NCI-H2107 treated with DMSO at 0.1 percent for 48 hours (cell line): ENCODE measurements around the gene EREG.

Experiments used
- DNase-seq: peaks from one replicate; lab custom pipeline; 2025; ENCODE audit not compliant: unreplicated experiment; lab: John Stamatoyannopoulos, UW

EREG gene, protein sequence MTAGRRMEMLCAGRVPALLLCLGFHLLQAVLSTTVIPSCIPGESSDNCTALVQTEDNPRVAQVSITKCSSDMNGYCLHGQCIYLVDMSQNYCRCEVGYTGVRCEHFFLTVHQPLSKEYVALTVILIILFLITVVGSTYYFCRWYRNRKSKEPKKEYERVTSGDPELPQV

DNA sequence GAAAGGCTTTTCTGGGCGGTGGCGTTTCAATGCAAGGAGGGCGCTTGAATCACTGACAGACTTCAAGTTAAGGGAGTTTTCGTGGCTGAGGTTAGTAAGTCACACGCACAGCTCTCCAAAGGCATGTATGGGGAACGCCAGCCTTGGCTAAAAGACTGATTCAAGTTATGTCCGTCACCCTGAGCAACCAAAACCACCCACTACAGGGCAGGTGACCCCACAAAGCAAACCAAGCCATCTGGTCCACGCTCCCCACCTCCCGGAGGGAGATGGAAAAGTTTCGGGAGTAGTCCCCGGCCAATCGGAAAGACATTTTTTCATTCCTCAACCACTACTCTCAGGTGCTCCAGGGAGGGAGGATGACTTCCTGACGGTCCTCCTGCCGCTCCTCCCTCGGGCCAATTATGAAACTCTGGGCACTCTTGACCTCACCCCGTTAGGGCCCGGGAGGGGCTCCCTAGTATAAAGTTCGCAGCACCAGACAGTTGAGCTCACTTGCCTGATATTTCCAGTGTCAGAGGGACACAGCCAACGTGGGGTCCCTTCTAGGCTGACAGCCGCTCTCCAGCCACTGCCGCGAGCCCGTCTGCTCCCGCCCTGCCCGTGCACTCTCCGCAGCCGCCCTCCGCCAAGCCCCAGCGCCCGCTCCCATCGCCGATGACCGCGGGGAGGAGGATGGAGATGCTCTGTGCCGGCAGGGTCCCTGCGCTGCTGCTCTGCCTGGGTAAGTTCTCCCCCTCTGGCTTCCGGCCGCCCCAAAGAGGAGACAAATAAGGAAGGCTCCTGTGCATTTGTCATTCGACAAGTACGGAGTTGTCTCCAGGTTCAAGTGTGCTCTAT, at the start of gene EREG:
EREG (plus strand) TSS at position 494 of the 840 bp plus-strand sequence; CDS start at position 658, 164 bp downstream.
- no peak for DNase-seq

DNA sequence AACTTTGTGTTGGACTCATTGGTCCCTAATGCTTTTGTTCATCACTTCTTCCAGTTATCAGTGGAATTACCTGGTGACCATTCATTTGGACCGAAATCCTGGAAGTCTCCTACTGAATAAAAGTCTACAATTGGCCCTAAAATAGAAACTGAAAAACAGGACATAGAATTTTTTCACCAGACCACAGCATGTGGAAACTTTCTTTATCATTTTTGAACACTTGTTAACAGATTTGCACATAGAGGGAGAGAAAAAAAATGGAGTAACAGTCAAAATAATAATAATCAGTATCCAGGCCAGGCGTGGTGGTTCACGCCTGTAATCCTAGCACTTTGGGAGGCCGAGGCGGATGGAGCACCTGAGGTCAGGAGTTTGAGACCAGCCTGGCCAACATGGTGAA, 49.6 kb upstream of the EREG start:
- DNase-seq, result no peak

DNA sequence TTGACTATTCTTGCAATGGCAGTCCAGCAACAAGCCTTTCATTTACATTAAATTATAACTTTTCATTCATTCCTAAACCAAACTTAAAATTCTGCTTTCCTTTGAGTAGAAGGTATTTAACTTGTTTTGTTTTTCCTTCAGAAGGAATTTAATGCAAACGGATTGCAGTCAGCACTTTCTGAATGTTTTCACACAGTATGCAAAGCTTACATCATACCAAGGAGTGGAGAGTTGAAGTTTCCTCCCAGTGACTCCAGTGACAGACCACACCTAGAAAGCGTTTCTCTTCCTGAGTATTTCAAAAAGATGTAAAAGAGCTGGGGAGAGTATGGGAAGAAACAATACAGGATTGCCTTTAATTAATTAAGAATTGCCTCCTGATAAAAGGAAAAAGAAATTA, 48.5 kb upstream of the EREG start:
- DNase-seq, result no peak

DNA sequence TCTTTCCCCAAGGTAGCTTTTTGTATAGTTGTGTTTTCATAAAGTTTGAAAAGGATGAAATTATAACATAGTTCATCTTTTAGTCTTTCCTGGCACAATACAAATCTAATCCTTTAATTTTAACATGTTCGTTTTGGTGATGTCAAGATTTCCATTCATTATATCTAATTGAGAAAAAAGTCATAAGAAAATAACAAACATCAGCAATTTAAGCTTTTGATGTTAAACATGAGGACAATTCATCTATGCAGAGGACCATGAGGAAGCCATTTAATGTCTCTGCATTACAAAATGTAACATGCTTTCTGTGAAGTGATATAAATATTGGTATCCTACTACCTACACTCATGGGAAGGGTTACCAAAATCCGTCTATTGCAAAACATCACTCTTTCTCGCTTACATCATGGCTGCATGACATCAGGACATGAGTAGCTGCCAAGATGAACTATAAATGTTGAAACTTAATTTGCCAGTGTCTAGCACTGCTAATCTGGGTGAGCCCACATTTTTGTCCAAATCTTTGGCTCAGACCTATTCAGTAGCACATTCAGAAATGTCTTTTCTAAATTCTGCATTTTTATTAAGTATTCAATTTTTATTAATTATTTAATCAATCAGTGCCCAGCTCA, 47.2 kb upstream of the EREG start:
- DNase-seq, result no peak

DNA sequence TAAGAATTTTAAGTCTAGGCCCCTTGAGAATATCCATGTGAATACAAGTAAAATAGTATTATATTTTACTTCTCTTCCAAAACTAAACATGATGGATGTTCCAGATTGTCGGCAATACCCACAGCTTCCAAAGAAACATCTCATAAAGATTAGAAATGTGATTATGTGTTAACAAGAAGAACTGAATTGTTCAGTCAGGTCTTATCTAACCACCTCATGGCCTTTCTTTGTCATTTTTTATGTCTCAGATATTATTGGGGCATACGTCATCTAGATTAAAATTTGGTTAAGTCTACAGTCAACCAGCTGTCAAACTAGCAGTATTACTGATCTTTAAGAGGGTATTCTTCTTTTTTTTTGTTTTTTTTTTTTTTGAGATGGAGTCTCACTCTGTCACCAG, 46.7 kb upstream of the EREG start:
- DNase-seq, result no peak

DNA sequence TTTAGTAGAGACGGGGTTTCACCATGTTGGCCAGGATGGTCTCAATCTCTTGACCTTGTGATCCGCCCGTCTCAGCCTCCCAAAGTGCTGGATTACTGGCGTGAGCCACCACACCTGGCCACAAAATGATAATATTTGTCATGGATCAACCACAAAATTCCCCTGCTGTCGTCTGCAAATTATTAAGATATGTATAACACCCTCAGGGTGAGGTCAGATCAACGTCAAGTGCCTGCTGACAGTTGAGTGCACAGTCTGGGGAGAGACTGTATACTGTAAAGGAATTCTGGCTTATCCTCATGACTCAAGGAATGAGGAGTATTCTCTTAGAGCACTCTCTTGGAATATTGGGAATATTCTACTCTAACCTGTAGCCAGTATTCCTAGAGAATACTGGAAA, 45.5 kb upstream of the EREG start:
- DNase-seq, result no peak

DNA sequence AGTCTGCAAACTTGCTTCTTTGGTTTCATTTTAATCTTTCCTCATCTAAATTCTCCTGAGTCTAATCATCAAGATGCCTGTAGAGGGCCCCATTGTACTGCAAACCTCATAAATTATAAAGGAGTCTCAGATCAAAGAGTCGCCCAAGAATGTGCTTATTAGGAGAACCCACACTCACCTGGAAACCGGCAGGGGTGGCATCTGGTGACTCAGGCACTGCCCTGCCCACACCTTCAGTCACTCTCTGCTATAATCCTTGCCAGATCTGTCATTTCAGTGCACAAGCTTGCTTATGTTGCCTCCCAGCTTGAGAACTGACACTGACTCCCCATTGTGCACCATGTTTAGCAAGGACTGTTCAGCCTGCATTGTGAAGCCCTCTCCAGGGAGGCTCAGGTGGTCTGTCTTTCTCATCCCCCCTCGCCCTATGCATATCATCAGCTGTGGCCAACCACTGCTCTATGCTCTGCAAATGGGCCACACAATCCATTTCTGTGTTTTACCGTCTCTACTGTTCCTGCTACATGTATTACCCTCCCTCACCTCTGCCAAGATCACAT, 44.3 kb upstream of the EREG start:
- peak; percentile 11 for DNase-seq

DNA sequence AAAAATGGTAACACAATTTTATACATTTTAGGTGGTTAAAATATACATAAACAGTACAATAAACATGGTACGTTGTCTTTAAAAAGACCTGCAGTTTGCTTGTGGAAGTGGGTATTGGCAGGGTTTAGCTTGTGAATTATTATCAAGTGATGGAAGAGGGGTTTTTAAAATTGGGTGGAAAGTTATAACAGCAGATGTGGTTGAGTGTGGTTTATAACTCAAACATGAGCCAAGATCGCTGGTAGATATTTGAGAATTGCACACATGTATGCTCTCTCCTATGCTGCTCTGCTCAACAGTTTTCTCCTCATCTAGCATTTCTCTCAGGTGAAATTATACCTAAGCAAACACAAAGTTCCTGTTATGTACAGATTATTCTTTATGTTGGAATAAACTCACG, 42.6 kb upstream of the EREG start:
- DNase-seq, result no peak

DNA sequence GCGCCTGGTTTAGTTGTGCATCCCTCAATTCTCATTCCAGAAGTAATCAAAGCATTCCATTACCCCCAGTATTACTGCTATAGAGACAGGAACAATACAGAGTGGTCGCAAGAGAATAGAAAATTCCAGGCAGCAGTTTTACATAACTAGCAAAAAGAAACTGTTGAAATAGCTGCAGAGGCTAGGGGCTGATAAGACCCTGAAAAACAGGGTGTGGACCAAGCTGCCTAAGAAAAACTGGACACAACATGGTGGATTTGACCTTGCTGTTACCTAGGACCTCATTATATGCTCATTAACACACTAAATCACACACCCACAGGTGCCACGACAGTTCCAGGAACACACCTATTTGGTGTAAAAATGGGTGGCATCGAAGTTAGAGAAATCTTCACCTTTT, 41.3 kb upstream of the EREG start:
- no peak for DNase-seq

DNA sequence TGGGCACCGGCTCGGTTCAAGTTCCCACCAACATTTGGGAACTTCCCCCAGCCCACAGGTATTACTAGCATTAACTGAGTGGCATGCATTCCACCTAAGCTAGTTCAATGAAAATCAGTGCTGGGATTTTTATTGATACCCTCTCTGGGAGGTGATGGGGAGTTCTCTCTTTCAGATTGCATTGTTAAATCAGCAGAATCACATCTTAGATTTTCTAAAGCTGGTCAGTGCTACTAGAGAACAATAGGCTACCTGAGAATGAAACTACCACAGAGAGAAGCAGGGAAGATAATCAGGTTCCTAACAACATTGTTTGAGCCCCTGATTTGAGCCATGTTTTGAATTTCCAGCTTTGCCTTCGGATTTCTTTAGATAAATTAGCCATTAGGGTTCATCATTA, 40.7 kb upstream of the EREG start:
- DNase-seq, result no peak

DNA sequence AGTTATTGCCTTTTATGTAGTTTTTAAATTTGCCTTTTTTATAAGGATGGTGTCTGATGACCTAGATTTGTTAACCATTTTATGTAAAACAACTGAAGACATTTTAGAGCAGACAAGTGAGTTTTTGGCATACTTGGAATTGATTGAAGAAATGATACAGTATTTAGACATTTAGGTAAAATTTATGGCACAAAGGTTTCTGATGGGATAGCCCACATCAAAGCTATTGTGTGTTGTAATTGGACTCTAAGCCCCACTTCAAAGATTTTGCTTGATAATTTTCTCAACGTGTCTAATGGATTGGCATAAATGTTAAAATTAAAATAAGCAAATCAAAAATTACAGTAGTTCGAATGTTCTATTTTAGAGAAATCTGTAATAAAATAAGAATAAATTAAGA, 39.1 kb upstream of the EREG start:
- no peak for DNase-seq

DNA sequence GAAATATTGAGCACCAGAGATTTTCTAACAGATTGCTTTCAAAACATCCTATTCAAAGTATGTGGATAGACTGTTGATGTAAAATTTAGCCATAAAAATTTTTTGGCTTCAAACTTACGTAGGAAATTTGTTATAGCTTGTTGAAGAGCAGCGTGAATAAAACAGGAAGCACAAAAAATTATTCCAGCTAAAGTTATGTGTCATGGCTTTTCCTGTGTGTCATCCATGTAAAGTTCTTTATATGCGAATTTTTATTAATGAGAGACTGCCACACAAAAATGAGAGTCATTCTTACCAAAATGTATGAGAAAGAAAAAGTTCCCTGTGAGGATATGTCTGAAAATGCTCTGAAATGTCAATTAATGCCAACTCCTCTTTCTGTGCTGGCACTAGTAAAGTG, 37.2 kb upstream of the EREG start:
- DNase-seq, result no peak

DNA sequence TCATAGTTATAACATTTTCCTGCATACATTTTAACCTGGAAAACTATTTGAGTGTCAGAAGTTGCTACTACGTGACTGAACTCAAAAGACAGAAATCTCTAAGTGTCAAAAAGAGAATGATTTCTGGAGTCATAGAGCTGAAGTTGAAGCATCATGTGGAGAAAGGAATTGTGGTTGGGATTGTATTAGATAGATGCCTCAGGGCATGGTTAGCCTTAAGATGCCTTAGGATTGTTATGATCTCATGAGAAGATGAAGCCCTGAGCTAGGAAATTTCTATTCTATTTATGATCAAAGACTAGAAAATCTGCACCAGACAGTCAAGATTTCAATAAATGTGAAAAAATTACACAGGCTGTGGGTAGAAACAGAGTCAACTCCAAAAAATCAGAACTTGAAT, 36.4 kb upstream of the EREG start:
- DNase-seq, result no peak

DNA sequence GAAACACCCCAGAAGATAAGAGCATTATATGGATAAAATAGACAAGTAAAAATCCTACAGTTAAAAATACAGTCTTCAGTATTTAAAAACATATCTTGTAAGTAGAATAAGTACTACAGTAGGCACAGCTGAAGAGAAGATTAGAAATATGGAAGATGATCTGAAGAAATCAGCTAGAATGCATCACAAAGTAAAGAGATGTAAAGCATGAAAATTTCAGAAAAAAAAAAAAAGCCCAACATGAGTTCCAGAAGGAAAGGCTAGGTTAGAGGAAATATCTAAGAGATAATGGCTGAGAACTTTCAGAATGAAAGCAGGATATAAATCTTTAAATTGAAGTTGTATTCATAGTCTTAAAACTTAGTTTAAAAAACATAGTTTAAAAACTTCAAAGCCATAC, 35.6 kb upstream of the EREG start:
- DNase-seq, result no peak

DNA sequence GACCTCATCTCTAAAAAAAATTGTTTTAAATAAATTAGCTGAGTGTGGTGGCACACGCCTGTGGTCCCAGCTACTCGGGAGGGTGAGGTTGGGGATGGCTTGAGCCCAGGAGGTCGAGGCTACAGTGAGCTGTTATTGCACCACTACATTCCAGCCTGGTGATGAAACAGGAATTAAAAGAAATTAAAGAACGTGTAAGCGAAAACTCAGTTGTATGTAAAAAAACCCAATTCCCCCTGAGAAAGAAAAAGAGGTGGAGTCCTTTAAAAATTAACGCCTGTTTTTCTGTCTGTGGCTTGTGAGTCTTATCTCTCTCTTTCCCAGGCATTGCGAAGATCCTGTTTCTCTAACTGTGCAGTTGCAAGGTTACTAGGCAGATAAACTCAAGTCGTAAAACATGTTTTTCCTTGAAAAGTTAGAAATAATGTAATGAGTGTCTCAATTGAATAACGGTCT, 34.6 kb upstream of the EREG start:
- no peak for DNase-seq

DNA sequence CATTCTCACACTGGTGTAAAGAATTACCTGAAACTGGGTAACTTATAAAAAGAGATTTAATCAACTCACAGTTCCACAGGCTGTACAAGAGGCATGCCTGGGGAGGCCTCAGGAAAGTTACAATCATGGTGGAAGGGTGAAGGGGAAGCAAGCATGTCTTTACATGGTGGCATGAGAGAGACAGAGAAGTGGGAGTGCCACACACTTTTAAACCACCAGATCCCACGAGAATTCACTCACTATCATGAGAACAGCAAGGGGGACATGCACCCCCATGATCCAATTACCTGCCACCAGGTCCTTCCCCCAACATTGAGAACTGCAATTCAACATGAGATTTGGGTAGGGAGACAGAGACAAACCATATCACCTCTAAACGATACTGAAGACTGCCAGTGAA, 33.7 kb upstream of the EREG start:
- DNase-seq, result no peak

DNA sequence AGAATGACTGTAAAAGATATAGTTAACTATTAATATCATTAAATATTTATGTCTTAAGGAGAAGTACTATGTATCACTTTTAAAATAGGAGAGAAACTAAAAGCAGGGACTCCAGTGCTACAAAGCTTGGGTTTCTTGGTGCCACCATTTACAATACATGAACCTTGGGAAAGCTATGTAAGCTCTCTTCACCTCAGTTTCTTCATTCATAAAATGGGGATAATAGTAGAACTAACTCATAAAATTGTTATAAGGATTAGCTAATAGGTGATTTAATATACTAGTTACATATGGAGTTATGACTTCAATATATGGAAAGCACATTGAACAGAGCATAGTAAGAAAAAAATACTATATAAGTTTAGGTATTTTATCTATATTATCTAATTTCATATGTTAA, 33.0 kb upstream of the EREG start:
- DNase-seq, result no peak

DNA sequence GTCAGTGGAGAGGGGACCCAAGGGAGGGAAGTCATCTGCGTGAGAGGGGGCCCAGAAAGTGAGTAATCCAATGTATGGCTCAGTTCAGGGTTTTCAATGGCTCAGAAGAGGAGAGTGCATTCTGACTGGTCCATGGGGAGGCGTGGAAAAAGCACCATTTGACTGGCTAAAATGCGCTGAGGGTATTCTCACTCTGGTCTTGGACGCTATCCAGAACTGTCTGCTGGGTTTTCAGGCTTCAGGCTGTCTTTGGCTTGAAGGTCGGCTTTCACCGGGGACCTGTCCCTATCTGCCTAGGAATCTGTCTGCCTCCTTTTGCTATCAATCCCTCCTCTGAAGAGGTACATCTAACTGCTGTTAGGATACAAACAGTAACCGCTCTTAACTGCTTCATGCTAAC, 30.3 kb upstream of the EREG start:
- DNase-seq, result no peak

DNA sequence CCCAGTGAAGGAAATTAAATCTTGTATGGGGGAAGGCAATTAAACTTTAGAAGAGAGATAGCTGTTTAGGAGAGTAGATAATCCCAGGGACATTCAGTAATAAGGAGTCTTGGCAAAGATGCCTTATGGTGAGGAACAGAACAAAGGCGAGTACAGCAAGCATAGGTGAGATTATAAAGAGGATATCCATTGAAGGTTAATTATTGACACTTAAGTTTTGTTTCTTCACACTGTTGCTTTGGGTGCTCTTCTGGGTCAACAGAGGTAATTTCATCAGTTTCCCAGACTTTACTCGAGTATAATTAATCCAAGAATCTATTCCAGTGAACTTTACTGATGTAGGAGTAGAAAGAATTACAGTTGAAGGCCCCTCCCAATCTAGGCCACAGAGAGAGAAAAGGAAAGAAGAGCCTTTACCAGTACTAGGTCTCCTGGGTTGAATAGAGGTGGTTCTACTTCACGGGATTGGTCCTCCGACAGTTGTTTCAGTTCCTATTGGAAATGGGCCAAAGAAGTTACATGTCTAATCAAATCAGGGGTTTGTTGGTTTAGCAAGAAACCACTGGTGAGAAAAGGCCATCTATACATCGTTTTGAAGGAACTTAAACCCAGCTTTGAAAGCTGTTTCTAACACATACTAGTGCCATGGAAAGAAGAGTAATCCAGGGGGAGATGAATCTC, 29.5 kb upstream of the EREG start:
- DNase-seq, result no peak

DNA sequence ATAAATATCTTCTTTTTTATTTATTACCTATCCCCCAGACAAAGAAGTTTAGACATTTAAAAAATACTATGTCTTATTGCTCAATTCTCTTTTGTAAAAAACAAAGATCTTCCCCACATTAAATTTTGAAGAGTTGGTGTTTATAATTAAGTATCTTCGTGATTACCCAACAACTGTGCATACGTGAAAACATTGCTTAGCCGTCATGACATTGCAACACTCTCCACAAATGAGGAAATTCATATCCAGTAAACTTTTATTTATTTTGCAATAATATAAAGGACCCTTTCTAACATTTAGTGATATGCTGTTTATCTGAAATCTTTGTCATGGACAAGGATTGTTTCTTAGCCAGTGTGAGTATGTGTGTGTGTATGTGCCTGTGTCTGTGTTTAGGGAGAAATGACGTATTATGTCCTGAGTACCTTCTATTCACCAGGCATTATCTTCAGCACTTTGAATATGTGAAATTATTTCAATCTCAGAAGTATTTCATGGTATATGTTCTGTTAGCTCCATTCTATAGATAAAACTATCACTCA, 26.1 kb upstream of the EREG start:
- DNase-seq, result no peak

DNA sequence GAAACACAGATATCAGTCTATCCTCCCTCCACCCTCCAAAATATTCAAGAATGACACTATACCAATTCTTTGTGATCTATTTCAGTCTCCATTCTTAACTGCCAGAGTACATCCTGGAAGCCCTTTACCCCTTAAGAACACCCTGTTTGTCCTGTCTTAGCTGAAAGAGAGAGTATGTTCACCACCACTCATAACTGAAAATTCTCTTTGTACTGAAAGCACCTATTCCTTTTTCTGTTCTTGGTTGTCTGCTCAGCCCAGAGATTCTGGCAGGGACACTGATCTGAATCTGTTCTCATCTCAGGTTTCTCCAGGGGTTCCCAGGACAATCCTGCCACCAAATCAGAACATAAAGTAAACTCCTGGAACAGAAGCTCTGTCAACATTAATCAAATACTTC, 25.4 kb upstream of the EREG start:
- no peak for DNase-seq
